Measurements from ENCODE around the gene CLDN6.
A peak's percentile ranks its signal among the peaks of the same experiment; 100 is the strongest.

CLDN6 gene

DNA sequence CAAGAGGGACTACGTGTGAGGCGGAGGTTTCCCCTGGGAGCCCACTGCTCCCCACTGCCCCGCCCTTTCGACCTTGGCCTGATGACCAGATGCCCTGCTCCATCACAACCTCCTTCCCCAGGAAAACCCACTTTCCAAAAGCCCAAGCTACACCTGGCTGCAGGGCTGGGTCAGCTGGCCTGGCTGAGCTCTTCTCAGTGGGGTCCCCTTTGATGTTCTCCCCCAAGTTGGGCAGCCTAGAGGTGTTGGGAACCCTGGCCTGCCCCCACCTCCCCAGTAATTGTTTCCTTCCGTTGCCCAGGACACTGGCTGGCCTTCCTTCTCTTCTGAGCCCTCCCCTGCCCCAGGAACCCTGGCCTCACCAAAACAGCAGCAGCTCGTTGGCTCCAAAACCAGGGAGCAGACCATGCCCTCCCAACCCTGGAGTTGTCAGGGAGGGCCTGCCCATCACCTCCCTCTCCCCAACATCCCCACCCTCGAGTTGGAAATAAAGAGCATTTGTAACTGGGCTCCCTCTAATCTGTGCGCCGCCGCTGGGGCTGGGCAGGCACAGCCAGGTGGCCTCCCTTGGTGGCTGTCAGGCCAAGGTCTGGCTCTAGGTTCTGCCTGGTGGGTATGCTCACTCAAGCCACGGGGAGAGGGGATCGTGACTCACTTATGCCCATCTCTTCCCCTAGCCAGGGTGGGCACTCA lies 3.8 kb downstream of the CLDN6 start:
- no peak overlapping the region for H3K27ac ChIP-seq
- no peak for TF ChIP-seq CTCF (conservative IDR thresholded peaks at IDR 0.05)

DNA sequence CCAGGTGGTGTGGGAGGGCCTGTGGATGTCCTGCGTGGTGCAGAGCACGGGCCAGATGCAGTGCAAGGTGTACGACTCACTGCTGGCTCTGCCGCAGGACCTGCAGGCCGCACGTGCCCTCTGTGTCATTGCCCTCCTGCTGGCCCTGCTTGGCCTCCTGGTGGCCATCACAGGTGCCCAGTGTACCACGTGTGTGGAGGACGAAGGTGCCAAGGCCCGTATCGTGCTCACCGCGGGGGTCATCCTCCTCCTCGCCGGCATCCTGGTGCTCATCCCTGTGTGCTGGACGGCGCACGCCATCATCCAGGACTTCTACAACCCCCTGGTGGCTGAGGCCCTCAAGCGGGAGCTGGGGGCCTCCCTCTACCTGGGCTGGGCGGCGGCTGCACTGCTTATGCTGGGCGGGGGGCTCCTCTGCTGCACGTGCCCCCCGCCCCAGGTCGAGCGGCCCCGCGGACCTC lies 4.5 kb downstream of the CLDN6 start:
- no peak for TF ChIP-seq CTCF (conservative IDR thresholded peaks at IDR 0.05)
- no peak overlapping the region for H3K27ac ChIP-seq

DNA sequence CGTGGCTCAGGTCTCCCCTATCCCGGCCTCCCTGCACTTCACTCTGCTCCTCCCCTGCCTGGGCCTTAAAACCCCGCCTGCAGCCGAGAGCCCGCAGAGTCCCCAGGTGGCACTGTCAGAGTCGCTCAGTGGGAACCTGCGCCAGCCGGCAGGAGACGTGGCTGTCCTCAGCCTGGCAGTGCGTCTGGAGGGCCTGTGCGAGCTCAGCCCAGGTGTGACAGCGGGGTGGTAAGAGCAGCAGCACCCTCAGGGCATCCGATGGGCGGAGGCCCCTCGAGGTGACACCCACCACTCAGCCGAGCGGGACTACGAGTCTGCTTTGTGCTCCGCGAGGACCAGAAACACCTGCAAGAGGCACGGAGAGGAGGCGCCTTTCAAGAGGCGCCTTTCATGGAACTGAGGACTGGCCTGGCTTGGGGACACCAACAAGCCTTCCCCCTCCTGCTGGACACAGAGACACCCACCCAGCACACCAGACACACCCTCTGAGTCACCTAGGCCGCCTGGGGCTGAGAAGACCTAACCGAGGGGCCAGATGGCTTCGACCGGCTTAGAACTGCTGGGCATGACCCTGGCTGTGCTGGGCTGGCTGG lies 5.1 kb downstream of the CLDN6 start, which contains the start of gene CLDN9:
TSS of gene CLDN9 (plus strand) at position 96 of the 593 bp plus-strand sequence. CDS start at position 536, 440 bp downstream.
- TF ChIP-seq CTCF (conservative IDR thresholded peaks at IDR 0.05): no peak
- H3K27ac ChIP-seq: no peak within 1 kb of the TSS

GRCh38 chr16:3012246-3012645 lies 5.7 kb downstream of the CLDN6 start:
- H3K27ac ChIP-seq: no peak overlapping the region
- TF ChIP-seq CTCF (conservative IDR thresholded peaks at IDR 0.05): no peak

GRCh38 chr16:3010510-3010909 lies 7.5 kb downstream of the CLDN6 start:
- TF ChIP-seq CTCF (conservative IDR thresholded peaks at IDR 0.05): no peak
- peak overlapping the region; percentile 51 for H3K27ac ChIP-seq

GRCh38 chr16:3009568-3010390 lies 8.2 kb downstream of the CLDN6 start:
- no peak for TF ChIP-seq CTCF (conservative IDR thresholded peaks at IDR 0.05)
- peak overlapping the region; percentile 51 for H3K27ac ChIP-seq

GRCh38 chr16:3008690-3009037 lies 9.3 kb downstream of the CLDN6 start:
- H3K27ac ChIP-seq: no peak overlapping the region
- no peak for TF ChIP-seq CTCF (conservative IDR thresholded peaks at IDR 0.05)

Data from VCaP (cell line).